DLD1 (cell line): ENCODE results near the gene PRAMEF15.
"Not testable (repeated sequence)": the region's sequence is repeated elsewhere in the genome, so short reads cannot be mapped to it uniquely, and the experiment has no call there.

ENCODE experiments used
- in situ Hi-C: cut with HindIII; loops from 2 replicates; pipeline ENCODE4 v1.10.0; 2017; ENCODE audit warnings: low sequenced_read_pairs

Gene PRAMEF15

GRCh38 chr1:13315281-13315680 lies at the start of gene PRAMEF15:
Gene PRAMEF15 (plus strand): TSS chr1:13315581. CDS start chr1:13318408, 2,827 bp downstream.
- in situ Hi-C loops: not testable (repeated sequence)

- in situ Hi-C loops: not testable (repeated sequence)
Measured at GRCh38 chr1:13277016-13277415, 38.4 kb upstream of the PRAMEF15 start.

- in situ Hi-C loops: not testable (repeated sequence)
Measured at GRCh38 chr1:13279617-13280016, 35.8 kb upstream of the PRAMEF15 start.

- in situ Hi-C loops: not testable (repeated sequence)
Measured at GRCh38 chr1:13285037-13285436, 30.3 kb upstream of the PRAMEF15 start, which contains the start of gene PRAMEF8. Gene PRAMEF8 (minus strand): TSS chr1:13285137. CDS start chr1:13284091, 1,046 bp downstream.

- in situ Hi-C loops: not testable (repeated sequence)
Measured at GRCh38 chr1:13289030-13289429, 26.4 kb upstream of the PRAMEF15 start.

- in situ Hi-C loops: not testable (repeated sequence)
Measured at GRCh38 chr1:13297216-13297931, 18.0 kb upstream of the PRAMEF15 start.

GRCh38 chr1:13298699-13299098 lies 16.7 kb upstream of the PRAMEF15 start:
- in situ Hi-C loops: not testable (repeated sequence)

GRCh38 chr1:13302197-13302596 lies 13.2 kb upstream of the PRAMEF15 start:
- in situ Hi-C loops: not testable (repeated sequence)

GRCh38 chr1:13303239-13303638 lies 12.1 kb upstream of the PRAMEF15 start, which contains the start of gene PRAMEF33:
Gene PRAMEF33 (plus strand): TSS chr1:13303539. CDS start chr1:13305955, 2,416 bp downstream.
- in situ Hi-C loops: not testable (repeated sequence)

- in situ Hi-C loops: not testable (repeated sequence)
Measured at GRCh38 chr1:13342496-13342895, 27.1 kb downstream of the PRAMEF15 start.

- in situ Hi-C loops: not testable (repeated sequence)
Measured at GRCh38 chr1:13347034-13347433, 31.7 kb downstream of the PRAMEF15 start, which contains the start of gene PRAMEF14. Gene PRAMEF14 (minus strand): TSS chr1:13347134. CDS start chr1:13345314, 1,820 bp downstream.

- in situ Hi-C loops: not testable (repeated sequence)
Measured at GRCh38 chr1:13353476-13353875, 38.1 kb downstream of the PRAMEF15 start.

GRCh38 chr1:13354475-13354874 lies 39.1 kb downstream of the PRAMEF15 start:
- in situ Hi-C loops: not testable (repeated sequence)

GRCh38 chr1:13356774-13357173 lies 41.4 kb downstream of the PRAMEF15 start:
- in situ Hi-C loops: not testable (repeated sequence)

GRCh38 chr1:13362364-13362763 lies 47.0 kb downstream of the PRAMEF15 start:
- in situ Hi-C loops: not testable (repeated sequence)

- in situ Hi-C loops: not testable (repeated sequence)
Measured at GRCh38 chr1:13364928-13365327, 49.5 kb downstream of the PRAMEF15 start.

- in situ Hi-C loops: not testable (repeated sequence)
Measured at GRCh38 chr1:13366536-13366935, 51.2 kb downstream of the PRAMEF15 start.

- in situ Hi-C loops: not testable (repeated sequence)
Measured at GRCh38 chr1:13368544-13368943, 53.2 kb downstream of the PRAMEF15 start.
